HL-60 (cell line): ENCODE results near the gene CTRB1.

Experiments
- DNase-seq, 2 experiments: peaks; one replicate each; pipeline ENCODE4 v3.0.0-alpha.2; 2010 to 2020; ENCODE audit warnings: low read depth in 1 of 2, low spot score in 1 of 2
- H3K27ac ChIP-seq: fragments of 250-450 bp; sonication (Bioruptor Pico); replicated peaks from 2 replicates; pipeline ENCODE4 v1.5.1; 2020; ENCODE audit warnings: mild to moderate bottlenecking, moderate library complexity
- H3K27me3 ChIP-seq: fragments of 250-450 bp; sonication (Bioruptor Pico); 2 replicates; pipeline ENCODE4 v1.5.1; 2021; ENCODE audit warnings: mild to moderate bottlenecking, moderate library complexity; ENCODE audit not compliant: insufficient read depth, poor library complexity, severe bottlenecking
- H3K4me3 ChIP-seq: replicated peaks from 2 replicates; pipeline ENCODE4 v1.5.1; 2011; ENCODE audit warnings: mild to moderate bottlenecking, control low read depth, low read length; ENCODE audit not compliant: insufficient read depth
- CTCF ChIP-seq: IDR thresholded peaks from one replicate; pipeline ENCODE4 v1.5.1; 2011; ENCODE audit warnings: low read length, control low read depth, inconsistent platforms; ENCODE audit not compliant: insufficient read depth
- GABPA ChIP-seq: IDR thresholded peaks from 2 replicates; pipeline ENCODE4 v1.6.1; 2012; ENCODE audit warnings: low read depth
- POLR2AphosphoS5 ChIP-seq: IDR thresholded peaks from 2 replicates; pipeline ENCODE4 v1.6.1; 2012; ENCODE audit warnings: low read depth
- REST ChIP-seq: IDR thresholded peaks from 2 replicates; pipeline ENCODE4 v1.6.1; 2012; ENCODE audit warnings: low read depth; ENCODE audit not compliant: insufficient replicate concordance
- SPI1 ChIP-seq: IDR thresholded peaks from 2 replicates; pipeline ENCODE4 v1.6.1; 2012; ENCODE audit warnings: low read depth, mild to moderate bottlenecking, borderline replicate concordance

The CTRB1 gene

DNA sequence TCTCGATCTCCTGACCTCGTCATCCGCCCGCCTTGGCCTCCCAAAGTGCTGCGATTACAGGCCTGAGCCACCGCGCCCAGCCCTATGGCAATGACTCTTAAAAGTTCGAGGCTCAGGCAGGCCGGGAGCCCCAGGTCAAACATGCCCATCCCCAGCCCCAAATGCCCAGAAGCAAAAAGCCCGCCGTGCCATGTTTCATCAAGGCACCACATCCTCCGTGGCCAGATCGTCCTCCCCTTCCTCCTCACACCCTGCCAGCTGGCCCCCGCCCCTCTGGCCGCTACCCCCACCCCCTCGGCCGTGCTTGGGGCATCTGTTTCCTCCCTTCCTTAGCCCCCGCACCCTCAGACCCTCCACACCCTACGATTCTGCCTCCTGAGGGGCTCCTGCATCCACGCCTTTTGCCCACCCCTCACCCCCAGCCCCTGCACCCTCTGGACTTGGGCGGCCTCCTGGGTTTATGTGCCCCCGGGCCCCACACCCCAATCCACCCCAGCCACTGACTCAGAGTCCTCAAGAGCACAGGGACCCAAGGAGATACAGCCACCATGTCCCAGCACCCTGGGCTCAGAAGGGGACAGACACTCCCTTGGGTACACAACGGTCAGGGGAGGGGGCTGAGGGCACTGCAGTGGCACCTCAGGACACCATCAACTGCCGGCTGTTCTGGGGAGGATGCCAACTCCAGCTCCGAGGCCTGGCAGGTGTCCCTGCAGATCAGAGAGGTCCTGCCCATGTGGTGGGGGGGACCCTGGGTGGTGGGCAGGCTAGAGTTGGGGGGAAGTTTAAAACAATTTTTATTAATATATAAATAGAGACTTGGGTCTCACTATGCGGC is 7.1 kb downstream of the CTRB1 start:
- no peak for TF ChIP-seq CTCF
- TF ChIP-seq REST: no peak
- TF ChIP-seq POLR2AphosphoS5: no peak
- no peak for TF ChIP-seq SPI1
- no peak for TF ChIP-seq GABPA
- no peaks in the 10 kb centered on the region for H3K27me3 ChIP-seq
- DNase-seq: no peak
- no peak overlapping the region for H3K4me3 ChIP-seq
- H3K27ac ChIP-seq: no peak overlapping the region

GRCh38 chr16:75226550-75227360 is 8.0 kb downstream of the CTRB1 start:
- Histone ChIP-seq H3K27me3 (peaks cover 5% of the 10 kb centered on the region), H3K27ac (no peak overlapping the region), H3K4me3 (no peak overlapping the region)
- no peak for DNase-seq
- TF ChIP-seq POLR2AphosphoS5 (no peak), CTCF (no peak), REST (no peak), GABPA (no peak), SPI1 (no peak)

GRCh38 chr16:75227361-75228142 is 8.8 kb downstream of the CTRB1 start:
- TF ChIP-seq POLR2AphosphoS5: no peak
- TF ChIP-seq SPI1: no peak
- no peak for TF ChIP-seq GABPA
- TF ChIP-seq REST: no peak
- TF ChIP-seq CTCF: no peak
- DNase-seq: no peak
- no peak overlapping the region for H3K4me3 ChIP-seq
- H3K27ac ChIP-seq: no peak overlapping the region
- H3K27me3 ChIP-seq: peaks cover 5% of the 10 kb centered on the region
